ENCODE results near the gene EMP1.

Gene EMP1

GRCh38 chr12:13196130-13196921 lies at the start of gene EMP1:
Gene EMP1 (plus strand): TSS chr12:13196726. CDS start chr12:13211511, 14,785 bp downstream.
- DNase-seq: peak; percentile 84

- no peak for DNase-seq
Observed at GRCh38 chr12:13147688-13148484, 48.6 kb upstream of the EMP1 start.

GRCh38 chr12:13148485-13148847 lies 48.1 kb upstream of the EMP1 start:
- no peak for DNase-seq

- no peak for DNase-seq
Observed at GRCh38 chr12:13149411-13149810, 47.1 kb upstream of the EMP1 start.

- DNase-seq: no peak
Observed at GRCh38 chr12:13152281-13152680, 44.2 kb upstream of the EMP1 start.

- DNase-seq: no peak
Observed at GRCh38 chr12:13152756-13153155, 43.8 kb upstream of the EMP1 start.

GRCh38 chr12:13153180-13153579 lies 43.3 kb upstream of the EMP1 start:
- no peak for DNase-seq

- peak; percentile 26 for DNase-seq
Observed at GRCh38 chr12:13154027-13154538, 42.4 kb upstream of the EMP1 start.

- DNase-seq: no peak
Observed at GRCh38 chr12:13154831-13155230, 41.7 kb upstream of the EMP1 start.

GRCh38 chr12:13156277-13156676 lies 40.2 kb upstream of the EMP1 start:
- no peak for DNase-seq

- no peak for DNase-seq
Observed at GRCh38 chr12:13161172-13161571, 35.4 kb upstream of the EMP1 start.

GRCh38 chr12:13162904-13163303 lies 33.6 kb upstream of the EMP1 start:
- no peak for DNase-seq

- DNase-seq: no peak
Observed at GRCh38 chr12:13163868-13164635, 32.5 kb upstream of the EMP1 start.

- no peak for DNase-seq
Observed at GRCh38 chr12:13164921-13165616, 31.5 kb upstream of the EMP1 start.

GRCh38 chr12:13165617-13166041 lies 30.9 kb upstream of the EMP1 start:
- peak; percentile 94 for DNase-seq

- no peak for DNase-seq
Observed at GRCh38 chr12:13167226-13167625, 29.3 kb upstream of the EMP1 start.

GRCh38 chr12:13167906-13168305 lies 28.6 kb upstream of the EMP1 start:
- no peak for DNase-seq

GRCh38 chr12:13169272-13169671 lies 27.3 kb upstream of the EMP1 start:
- no peak for DNase-seq

GRCh38 chr12:13170892-13171490 lies 25.5 kb upstream of the EMP1 start:
- no peak for DNase-seq

- DNase-seq: no peak
Observed at GRCh38 chr12:13171921-13172859, 24.3 kb upstream of the EMP1 start.
